ENCODE measurements around the gene CCDC6.
"Not testable (repeated sequence)": the region's sequence is repeated elsewhere in the genome, so short reads cannot be mapped to it uniquely, and the experiment has no call there.

GRCh38 chr10:59785476-59785875 lies 120.9 kb downstream of the CCDC6 start:
- TF ChIP-seq CTCF, POLR2A (IDR thresholded peaks at IDR 0.05): not testable (repeated sequence)
